ENCODE results near the gene PAF1. TPM values are rescaled to one million over a fixed set of nuclear protein-coding genes. Genes with fewer than 3 reads are reported as not detected.
A peak's percentile ranks its signal among the peaks of the same experiment; 100 is the strongest.

PAF1 gene
- total and polyA plus RNA-seq, 2 of the 13 experiments (the other 11 are each of a cell fraction or from before 2014, with no cell fraction given): 30.2 to 31.1 TPM

DNA sequence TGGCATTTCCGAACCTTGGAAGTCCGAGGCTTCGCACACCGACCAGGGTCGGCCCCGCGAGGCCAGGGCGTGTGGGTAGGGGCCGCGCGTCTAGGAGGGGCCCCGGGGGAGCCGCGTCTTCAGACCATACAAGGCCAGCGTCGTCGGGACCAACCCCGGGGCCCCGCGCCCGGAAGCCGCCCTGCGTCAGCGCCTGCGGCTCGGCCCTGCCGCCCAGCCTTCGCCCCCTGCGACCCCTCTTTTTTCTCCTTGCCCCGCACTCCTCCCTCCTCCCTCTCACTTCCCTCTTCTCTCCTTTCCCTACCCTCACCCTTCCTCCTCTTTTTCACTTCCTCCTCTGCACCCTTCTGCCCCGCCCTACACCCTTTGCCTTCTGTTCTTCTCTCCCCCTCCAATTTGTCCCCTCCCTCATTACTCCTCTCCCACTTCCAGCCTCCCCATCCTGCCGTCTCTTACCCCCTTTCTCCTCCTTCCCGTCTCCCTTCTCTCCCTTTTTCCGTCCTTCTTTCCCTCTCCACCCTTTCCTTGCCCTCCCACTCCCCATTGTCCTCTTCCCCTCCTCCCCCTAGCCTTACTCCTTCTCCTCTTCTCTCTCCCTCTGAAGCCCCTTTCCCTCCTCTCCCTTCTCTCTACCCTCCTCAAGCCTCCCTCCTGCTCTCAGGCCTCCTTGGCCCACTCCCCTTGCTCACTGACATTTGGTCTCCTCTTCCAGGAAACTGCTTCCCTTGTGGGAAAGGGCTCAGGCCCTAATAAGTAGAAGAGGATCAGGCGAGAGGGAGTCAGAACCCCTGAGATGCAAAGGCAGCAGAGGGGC, 19.3 kb upstream of the PAF1 start (continued):
- TF ChIP-seq, protein P1, sequence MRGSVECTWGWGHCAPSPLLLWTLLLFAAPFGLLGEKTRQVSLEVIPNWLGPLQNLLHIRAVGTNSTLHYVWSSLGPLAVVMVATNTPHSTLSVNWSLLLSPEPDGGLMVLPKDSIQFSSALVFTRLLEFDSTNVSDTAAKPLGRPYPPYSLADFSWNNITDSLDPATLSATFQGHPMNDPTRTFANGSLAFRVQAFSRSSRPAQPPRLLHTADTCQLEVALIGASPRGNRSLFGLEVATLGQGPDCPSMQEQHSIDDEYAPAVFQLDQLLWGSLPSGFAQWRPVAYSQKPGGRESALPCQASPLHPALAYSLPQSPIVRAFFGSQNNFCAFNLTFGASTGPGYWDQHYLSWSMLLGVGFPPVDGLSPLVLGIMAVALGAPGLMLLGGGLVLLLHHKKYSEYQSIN (CRISPR knock-in tag; IDR thresholded peaks at IDR 0.05; ENCODE audit: borderline replicate concordance): no peak
- TF ChIP-seq GPN1 (CRISPR knock-in tag; IDR thresholded peaks at IDR 0.05; ENCODE audit: borderline replicate concordance): no peak
- TF ChIP-seq, protein P2, sequence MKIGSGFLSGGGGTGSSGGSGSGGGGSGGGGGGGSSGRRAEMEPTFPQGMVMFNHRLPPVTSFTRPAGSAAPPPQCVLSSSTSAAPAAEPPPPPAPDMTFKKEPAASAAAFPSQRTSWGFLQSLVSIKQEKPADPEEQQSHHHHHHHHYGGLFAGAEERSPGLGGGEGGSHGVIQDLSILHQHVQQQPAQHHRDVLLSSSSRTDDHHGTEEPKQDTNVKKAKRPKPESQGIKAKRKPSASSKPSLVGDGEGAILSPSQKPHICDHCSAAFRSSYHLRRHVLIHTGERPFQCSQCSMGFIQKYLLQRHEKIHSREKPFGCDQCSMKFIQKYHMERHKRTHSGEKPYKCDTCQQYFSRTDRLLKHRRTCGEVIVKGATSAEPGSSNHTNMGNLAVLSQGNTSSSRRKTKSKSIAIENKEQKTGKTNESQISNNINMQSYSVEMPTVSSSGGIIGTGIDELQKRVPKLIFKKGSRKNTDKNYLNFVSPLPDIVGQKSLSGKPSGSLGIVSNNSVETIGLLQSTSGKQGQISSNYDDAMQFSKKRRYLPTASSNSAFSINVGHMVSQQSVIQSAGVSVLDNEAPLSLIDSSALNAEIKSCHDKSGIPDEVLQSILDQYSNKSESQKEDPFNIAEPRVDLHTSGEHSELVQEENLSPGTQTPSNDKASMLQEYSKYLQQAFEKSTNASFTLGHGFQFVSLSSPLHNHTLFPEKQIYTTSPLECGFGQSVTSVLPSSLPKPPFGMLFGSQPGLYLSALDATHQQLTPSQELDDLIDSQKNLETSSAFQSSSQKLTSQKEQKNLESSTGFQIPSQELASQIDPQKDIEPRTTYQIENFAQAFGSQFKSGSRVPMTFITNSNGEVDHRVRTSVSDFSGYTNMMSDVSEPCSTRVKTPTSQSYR (CRISPR knock-in tag; IDR thresholded peaks at IDR 0.05; ENCODE audit: borderline replicate concordance): no peak
- 0 out of 2 replicates have a peak, but pooled peaks have one; percentile 45 for TF ChIP-seq ZBTB3 (CRISPR knock-in tag; IDR thresholded peaks at IDR 0.05; ENCODE audit: borderline replicate concordance, low read depth)
- no peak for TF ChIP-seq ZNF20 (CRISPR knock-in tag; IDR thresholded peaks at IDR 0.05)
- TF ChIP-seq, protein P3, sequence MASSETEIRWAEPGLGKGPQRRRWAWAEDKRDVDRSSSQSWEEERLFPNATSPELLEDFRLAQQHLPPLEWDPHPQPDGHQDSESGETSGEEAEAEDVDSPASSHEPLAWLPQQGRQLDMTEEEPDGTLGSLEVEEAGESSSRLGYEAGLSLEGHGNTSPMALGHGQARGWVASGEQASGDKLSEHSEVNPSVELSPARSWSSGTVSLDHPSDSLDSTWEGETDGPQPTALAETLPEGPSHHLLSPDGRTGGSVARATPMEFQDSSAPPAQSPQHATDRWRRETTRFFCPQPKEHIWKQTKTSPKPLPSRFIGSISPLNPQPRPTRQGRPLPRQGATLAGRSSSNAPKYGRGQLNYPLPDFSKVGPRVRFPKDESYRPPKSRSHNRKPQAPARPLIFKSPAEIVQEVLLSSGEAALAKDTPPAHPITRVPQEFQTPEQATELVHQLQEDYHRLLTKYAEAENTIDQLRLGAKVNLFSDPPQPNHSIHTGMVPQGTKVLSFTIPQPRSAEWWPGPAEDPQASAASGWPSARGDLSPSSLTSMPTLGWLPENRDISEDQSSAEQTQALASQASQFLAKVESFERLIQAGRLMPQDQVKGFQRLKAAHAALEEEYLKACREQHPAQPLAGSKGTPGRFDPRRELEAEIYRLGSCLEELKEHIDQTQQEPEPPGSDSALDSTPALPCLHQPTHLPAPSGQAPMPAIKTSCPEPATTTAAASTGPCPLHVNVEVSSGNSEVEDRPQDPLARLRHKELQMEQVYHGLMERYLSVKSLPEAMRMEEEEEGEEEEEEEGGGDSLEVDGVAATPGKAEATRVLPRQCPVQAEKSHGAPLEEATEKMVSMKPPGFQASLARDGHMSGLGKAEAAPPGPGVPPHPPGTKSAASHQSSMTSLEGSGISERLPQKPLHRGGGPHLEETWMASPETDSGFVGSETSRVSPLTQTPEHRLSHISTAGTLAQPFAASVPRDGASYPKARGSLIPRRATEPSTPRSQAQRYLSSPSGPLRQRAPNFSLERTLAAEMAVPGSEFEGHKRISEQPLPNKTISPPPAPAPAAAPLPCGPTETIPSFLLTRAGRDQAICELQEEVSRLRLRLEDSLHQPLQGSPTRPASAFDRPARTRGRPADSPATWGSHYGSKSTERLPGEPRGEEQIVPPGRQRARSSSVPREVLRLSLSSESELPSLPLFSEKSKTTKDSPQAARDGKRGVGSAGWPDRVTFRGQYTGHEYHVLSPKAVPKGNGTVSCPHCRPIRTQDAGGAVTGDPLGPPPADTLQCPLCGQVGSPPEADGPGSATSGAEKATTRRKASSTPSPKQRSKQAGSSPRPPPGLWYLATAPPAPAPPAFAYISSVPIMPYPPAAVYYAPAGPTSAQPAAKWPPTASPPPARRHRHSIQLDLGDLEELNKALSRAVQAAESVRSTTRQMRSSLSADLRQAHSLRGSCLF (CRISPR knock-in tag; IDR thresholded peaks at IDR 0.05; ENCODE audit: borderline replicate concordance): no peak
- no peak for TF ChIP-seq TGIF2 (CRISPR knock-in tag; IDR thresholded peaks at IDR 0.05)
- no peak; the same call in 1 of the 2 replicates for TF ChIP-seq ZNF124 (CRISPR knock-in tag; IDR thresholded peaks at IDR 0.05)
- TF ChIP-seq, protein P4, sequence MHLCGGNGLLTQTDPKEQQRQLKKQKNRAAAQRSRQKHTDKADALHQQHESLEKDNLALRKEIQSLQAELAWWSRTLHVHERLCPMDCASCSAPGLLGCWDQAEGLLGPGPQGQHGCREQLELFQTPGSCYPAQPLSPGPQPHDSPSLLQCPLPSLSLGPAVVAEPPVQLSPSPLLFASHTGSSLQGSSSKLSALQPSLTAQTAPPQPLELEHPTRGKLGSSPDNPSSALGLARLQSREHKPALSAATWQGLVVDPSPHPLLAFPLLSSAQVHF (CRISPR knock-in tag; IDR thresholded peaks at IDR 0.05): no peak
- TF ChIP-seq ZNF143 (CRISPR knock-in tag; IDR thresholded peaks at IDR 0.05): no peak
- TF ChIP-seq SP4 (CRISPR knock-in tag; IDR thresholded peaks at IDR 0.05): no peak
- no peak for TF ChIP-seq ZKSCAN8 (CRISPR knock-in tag; IDR thresholded peaks at IDR 0.05; ENCODE audit: borderline replicate concordance)
- TF ChIP-seq, protein P5, sequence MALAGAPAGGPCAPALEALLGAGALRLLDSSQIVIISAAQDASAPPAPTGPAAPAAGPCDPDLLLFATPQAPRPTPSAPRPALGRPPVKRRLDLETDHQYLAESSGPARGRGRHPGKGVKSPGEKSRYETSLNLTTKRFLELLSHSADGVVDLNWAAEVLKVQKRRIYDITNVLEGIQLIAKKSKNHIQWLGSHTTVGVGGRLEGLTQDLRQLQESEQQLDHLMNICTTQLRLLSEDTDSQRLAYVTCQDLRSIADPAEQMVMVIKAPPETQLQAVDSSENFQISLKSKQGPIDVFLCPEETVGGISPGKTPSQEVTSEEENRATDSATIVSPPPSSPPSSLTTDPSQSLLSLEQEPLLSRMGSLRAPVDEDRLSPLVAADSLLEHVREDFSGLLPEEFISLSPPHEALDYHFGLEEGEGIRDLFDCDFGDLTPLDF (CRISPR knock-in tag; IDR thresholded peaks at IDR 0.05): no peak

All from HepG2 (cell line).